NCI-H1092 treated with DMSO at 0.1 percent for 48 hours (cell line): ENCODE data around the gene PPFIA1.
"Not testable (repeated sequence)": the region's sequence is repeated elsewhere in the genome, so short reads cannot be mapped to it uniquely, and the experiment has no call there.

ENCODE experiments used
- DNase-seq: peaks from one replicate; lab custom pipeline; 2025; lab: John Stamatoyannopoulos, UW

Gene PPFIA1

GRCh38 chr11:70394211-70394950, 123.9 kb downstream of the PPFIA1 start:
- DNase-seq: no peak

GRCh38 chr11:70397336-70397982, 127.0 kb downstream of the PPFIA1 start:
- peak; percentile 70 for DNase-seq

- DNase-seq: peak; percentile 86
Observed at GRCh38 chr11:70397983-70398833, 127.7 kb downstream of the PPFIA1 start, which contains the start of gene CTTN. Gene CTTN (plus strand): TSS chr11:70398529. CDS start chr11:70407298, 8,769 bp downstream.

- no peak for DNase-seq
Observed at GRCh38 chr11:70398834-70399680, 128.6 kb downstream of the PPFIA1 start.

- no peak for DNase-seq
Observed at GRCh38 chr11:70399681-70400112, 129.2 kb downstream of the PPFIA1 start.

- no peak for DNase-seq
Observed at GRCh38 chr11:70400643-70401042, 130.2 kb downstream of the PPFIA1 start.

GRCh38 chr11:70402016-70402415, 131.5 kb downstream of the PPFIA1 start:
- DNase-seq: no peak

GRCh38 chr11:70402685-70403084, 132.2 kb downstream of the PPFIA1 start:
- no peak for DNase-seq

GRCh38 chr11:70404244-70404643, 133.8 kb downstream of the PPFIA1 start:
- DNase-seq: no peak

GRCh38 chr11:70405679-70406395, 135.3 kb downstream of the PPFIA1 start:
- no peak for DNase-seq

- DNase-seq: no peak
Observed at GRCh38 chr11:70407121-70407520, 136.6 kb downstream of the PPFIA1 start.

GRCh38 chr11:70407814-70408213, 137.3 kb downstream of the PPFIA1 start:
- no peak for DNase-seq

- not testable (repeated sequence) for DNase-seq
Observed at GRCh38 chr11:70408326-70408725, 137.8 kb downstream of the PPFIA1 start.

GRCh38 chr11:70409437-70409836, 138.9 kb downstream of the PPFIA1 start:
- no peak for DNase-seq

- no peak for DNase-seq
Observed at GRCh38 chr11:70409871-70410270, 139.4 kb downstream of the PPFIA1 start.

- no peak for DNase-seq
Observed at GRCh38 chr11:70410276-70411205, 140.1 kb downstream of the PPFIA1 start.

GRCh38 chr11:70411713-70412452, 141.4 kb downstream of the PPFIA1 start:
- DNase-seq: no peak

GRCh38 chr11:70413151-70413550, 142.7 kb downstream of the PPFIA1 start:
- DNase-seq: no peak
